ENCODE data around the gene C7. TPM values are rescaled to one million over a fixed set of nuclear protein-coding genes. Genes with fewer than 3 reads are reported as not detected.

The C7 gene
- total and polyA plus RNA-seq, 2 of the 13 experiments (the other 11 are each of a cell fraction or from before 2014, with no cell fraction given) = 1.7 to 3.5 TPM

DNA sequence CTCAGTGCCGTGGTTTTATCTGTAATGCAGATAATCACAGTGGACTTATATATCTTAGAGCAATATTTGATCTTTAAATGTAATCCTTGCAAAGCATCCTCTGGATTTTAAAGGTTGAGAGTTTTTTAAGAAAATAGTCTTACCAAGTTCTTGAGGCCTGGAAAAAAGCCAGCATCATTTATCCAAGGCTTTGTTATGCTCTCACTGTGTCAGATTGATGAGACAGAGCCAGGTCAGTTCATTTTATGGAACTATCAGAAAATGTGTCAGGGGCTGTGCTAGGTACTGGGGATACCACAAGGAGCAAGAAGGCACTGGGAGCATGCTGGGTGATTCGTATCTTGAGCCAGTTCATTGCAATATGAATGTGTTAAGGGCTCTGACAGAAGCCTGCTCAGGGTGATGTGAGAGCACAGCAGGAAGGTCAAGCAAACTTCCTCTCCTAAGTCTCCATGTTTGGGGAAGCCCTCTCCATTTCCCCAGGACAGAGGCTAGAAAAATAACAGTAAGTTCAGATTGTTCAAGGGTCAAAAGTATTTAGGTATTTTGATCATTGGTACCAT, 19.7 kb downstream of the C7 start (continued):
- TF ChIP-seq ZBTB4 (CRISPR knock-in tag; IDR thresholded peaks at IDR 0.05; ENCODE audit: borderline replicate concordance) (no peak), MYC (CRISPR knock-in tag; IDR thresholded peaks at IDR 0.05; ENCODE audit: borderline replicate concordance) (no peak), CREM (IDR thresholded peaks at IDR 0.05) (no peak), CREM (CRISPR knock-in tag; IDR thresholded peaks at IDR 0.05) (no peak), ZNF670 (CRISPR knock-in tag; IDR thresholded peaks at IDR 0.05; ENCODE audit: borderline replicate concordance) (no peak), SAFB2 (CRISPR knock-in tag; IDR thresholded peaks at IDR 0.05; ENCODE audit: borderline replicate concordance, low read depth) (no peak), ZFP36 (IDR thresholded peaks at IDR 0.05; ENCODE audit: borderline replicate concordance, low read depth, low read length, partially characterized antibody) (no peak)

GRCh38 chr5:40932766-40933165, 23.5 kb downstream of the C7 start:
- ATAC-seq (no peak), DNase-seq (ENCODE audit: low spot score) (no peak), FAIRE-seq (no peak)
- no peak overlapping the region for H3K9ac ChIP-seq (ENCODE audit: insufficient read depth, low read depth, low read length)
- intact Hi-C loops (cut with micrococcal nuclease; ENCODE audit: unreplicated experiment) = no loop called here
- ChIA-PET CTCF (ENCODE audit: low intra/inter-chr PET ratio, low total read pairs) (no interaction called here), POLR2A (no interaction called here)
- 15% methylated on average over 2 of the region's 2 CpGs for WGBS (ENCODE audit: low lambda C conversion rate)
- no peaks in the 10 kb centered on the region for H4K20me1 ChIP-seq (ENCODE audit: insufficient read depth, low read length)
- no TSS peak for BruUV-seq (replicated peaks)
- no peak overlapping the region for H2AFZ ChIP-seq (ENCODE audit: low read length)
- no peak overlapping the region for H3K4me2 ChIP-seq (ENCODE audit: low read depth, low read length)
- H3K4me3 ChIP-seq (replicated peaks in 1 of 3; ENCODE audit: insufficient read depth in 1 of 3, low read depth in 2 of 3, low read length in 3 of 3) = no peak overlapping the region
- H3K36me3 ChIP-seq (replicated peaks in 1 of 2; ENCODE audit: control insufficient read depth in 1 of 2, insufficient read depth in 2 of 2, low read length in 2 of 2) = no peaks in the 10 kb centered on the region
- H3K27me3 ChIP-seq (ENCODE audit: control insufficient read depth in 1 of 2, insufficient read depth in 2 of 2, low read length in 2 of 2) = no peaks in the 10 kb centered on the region
- H3K79me2 ChIP-seq (ENCODE audit: insufficient read depth, low read length) = no peaks in the 10 kb centered on the region
- H3K4me1 ChIP-seq (ENCODE audit: insufficient read depth, low read length) = no peaks in the 10 kb centered on the region
- H3K27ac ChIP-seq (ENCODE audit: extremely low read length, insufficient read depth, low read length) = no peak overlapping the region
- in situ Hi-C loops (cut with HindIII; ENCODE audit: extremely low pct_ligation_motif_present, low pct_unique_long_range_greater_than_20kb) = no loop called here
- no peaks in the 10 kb centered on the region for H3K9me3 ChIP-seq (ENCODE audit: low read length)
- TF ChIP-seq, protein P1, sequence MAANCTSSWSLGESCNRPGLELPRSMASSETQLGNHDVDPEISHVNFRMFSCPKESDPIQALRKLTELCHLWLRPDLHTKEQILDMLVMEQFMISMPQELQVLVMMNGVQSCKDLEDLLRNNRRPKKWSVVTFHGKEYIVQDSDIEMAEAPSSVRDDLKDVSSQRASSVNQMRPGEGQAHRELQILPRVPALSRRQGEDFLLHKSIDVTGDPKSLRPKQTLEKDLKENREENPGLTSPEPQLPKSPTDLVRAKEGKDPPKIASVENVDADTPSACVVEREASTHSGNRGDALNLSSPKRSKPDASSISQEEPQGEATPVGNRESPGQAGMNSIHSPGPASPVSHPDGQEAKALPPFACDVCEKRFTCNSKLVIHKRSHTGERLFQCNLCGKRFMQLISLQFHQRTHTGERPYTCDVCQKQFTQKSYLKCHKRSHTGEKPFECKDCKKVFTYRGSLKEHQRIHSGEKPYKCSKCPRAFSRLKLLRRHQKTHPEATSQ (CRISPR knock-in tag; IDR thresholded peaks at IDR 0.05; ENCODE audit: borderline replicate concordance) = no peak
- TF ChIP-seq ZNF207 (IDR thresholded peaks at IDR 0.05; ENCODE audit: borderline replicate concordance) (no peak), ZNF383 (CRISPR knock-in tag; IDR thresholded peaks at IDR 0.05; ENCODE audit: borderline replicate concordance) (no peak), RFX1 (IDR thresholded peaks at IDR 0.05) (no peak), ZNF512B (CRISPR knock-in tag; IDR thresholded peaks at IDR 0.05; ENCODE audit: borderline replicate concordance) (no peak), NCOR1 (IDR thresholded peaks at IDR 0.05; ENCODE audit: borderline replicate concordance, low read length) (no peak), ZNF660 (CRISPR knock-in tag; IDR thresholded peaks at IDR 0.05; ENCODE audit: borderline replicate concordance, low read depth) (no peak)
